Mesenchymal stem cell (in vitro differentiated cells and primary cell): ENCODE results near the gene TMTC4.

Source experiments
- DNase-seq: peaks from one replicate; pipeline ENCODE4 v3.0.0-alpha.2; 2013
- H2AFZ ChIP-seq: one replicate; pipeline ENCODE4 v1.6.1; 2013; ENCODE audit warnings: low read depth, mild to moderate bottlenecking, control low read depth, inconsistent platforms, low read length, moderate library complexity
- H2AK5ac ChIP-seq: 2 replicates; pipeline ENCODE4 v1.6.1; 2013; ENCODE audit warnings: low read length, moderate library complexity, mild to moderate bottlenecking, inconsistent platforms; ENCODE audit not compliant: severe bottlenecking
- H2BK120ac ChIP-seq: one replicate; pipeline ENCODE4 v1.6.1; 2013; ENCODE audit warnings: low read depth, mild to moderate bottlenecking, inconsistent platforms, low read length, moderate library complexity
- H2BK12ac ChIP-seq, 2 experiments: one replicate each; pipeline ENCODE4 v1.6.1; 2013; ENCODE audit warnings: inconsistent platforms in 2 of 2, low read length in 2 of 2, mild to moderate bottlenecking in 2 of 2, moderate library complexity in 2 of 2, control low read depth in 1 of 2
- H2BK15ac ChIP-seq: one replicate; pipeline ENCODE4 v1.6.1; 2013; ENCODE audit warnings: mild to moderate bottlenecking, low read depth, inconsistent platforms; ENCODE audit not compliant: poor library complexity, severe bottlenecking
- H2BK5ac ChIP-seq: 2 replicates; pipeline ENCODE4 v1.6.1; 2013; ENCODE audit warnings: low read depth, mild to moderate bottlenecking, low read length, control low read depth, inconsistent platforms; ENCODE audit not compliant: poor library complexity, severe bottlenecking
- H3K14ac ChIP-seq, 2 experiments: one replicate each; pipeline ENCODE4 v1.6.1; 2013; ENCODE audit warnings: inconsistent platforms in 2 of 2, low read length in 2 of 2, control low read depth in 1 of 2, mild to moderate bottlenecking in 1 of 2, moderate library complexity in 1 of 2
- H3K18ac ChIP-seq, 2 experiments: one replicate each; pipeline ENCODE4 v1.6.1; 2013; ENCODE audit warnings: inconsistent platforms in 2 of 2, low read length in 2 of 2, control low read depth in 1 of 2, low read depth in 1 of 2, mild to moderate bottlenecking in 1 of 2
- H3K23ac ChIP-seq, 2 experiments: one replicate each; pipeline ENCODE4 v1.6.1; 2013; ENCODE audit warnings: inconsistent platforms in 2 of 2, low read length in 2 of 2, mild to moderate bottlenecking in 2 of 2, moderate library complexity in 2 of 2, control low read depth in 1 of 2
- H3K27ac ChIP-seq: 2 replicates; pipeline ENCODE4 v1.5.1; 2013; ENCODE audit warnings: mild to moderate bottlenecking, moderate library complexity, low read length, control low read depth, inconsistent platforms; ENCODE audit not compliant: poor library complexity, severe bottlenecking
- H3K27me3 ChIP-seq, 2 experiments: 2 replicates each; pipeline versions ENCODE4 v1.6.1 to v1.7.0; 2013; ENCODE audit warnings: low read length in 2 of 2, mild to moderate bottlenecking in 2 of 2, moderate library complexity in 2 of 2, control low read depth in 1 of 2, inconsistent platforms in 1 of 2; ENCODE audit not compliant: control insufficient read depth in 1 of 2, insufficient read depth in 1 of 2
- H3K36me3 ChIP-seq, 2 experiments: 2 replicates each; pipeline versions ENCODE4 v1.6.1 to v1.7.0; 2013; ENCODE audit warnings: low read length in 2 of 2, control low read depth in 1 of 2, inconsistent platforms in 1 of 2, low read depth in 1 of 2, mild to moderate bottlenecking in 1 of 2; ENCODE audit not compliant: insufficient read depth in 2 of 2, control insufficient read depth in 1 of 2
- H3K4ac ChIP-seq, 2 experiments: one replicate each; pipeline ENCODE4 v1.6.1; 2013; ENCODE audit warnings: inconsistent platforms in 2 of 2, low read length in 2 of 2, mild to moderate bottlenecking in 2 of 2, moderate library complexity in 2 of 2, control low read depth in 1 of 2, low read depth in 1 of 2
- H3K4me1 ChIP-seq: 2 replicates; pipeline ENCODE4 v1.6.1; 2013; ENCODE audit warnings: low read depth, low read length, control low read depth; ENCODE audit not compliant: control insufficient read depth, insufficient read depth
- H3K4me2 ChIP-seq: 2 replicates; pipeline ENCODE4 v1.6.1; 2013; ENCODE audit warnings: low read length, mild to moderate bottlenecking, inconsistent platforms; ENCODE audit not compliant: poor library complexity, severe bottlenecking
- H3K4me3 ChIP-seq, 2 experiments: 2 replicates each; pipeline versions ENCODE4 v1.5.1 to v1.7.0; 2013; ENCODE audit warnings: low read length in 2 of 2, mild to moderate bottlenecking in 2 of 2, control low read depth in 1 of 2, low read depth in 1 of 2; ENCODE audit not compliant: insufficient read depth in 1 of 2
- H3K79me1 ChIP-seq: replicated peaks from 2 replicates; pipeline ENCODE4 v1.6.1; 2013; ENCODE audit warnings: mild to moderate bottlenecking, control low read depth, low read length, inconsistent platforms; ENCODE audit not compliant: poor library complexity, severe bottlenecking
- H3K9ac ChIP-seq: 2 replicates; pipeline ENCODE4 v1.7.0; 2013; ENCODE audit warnings: mild to moderate bottlenecking, low read length, moderate library complexity
- H3K9me3 ChIP-seq: 2 replicates; pipeline ENCODE4 v1.7.0; 2013; ENCODE audit warnings: mild to moderate bottlenecking, low read length; ENCODE audit not compliant: control insufficient read depth
- H4K8ac ChIP-seq: one replicate; pipeline ENCODE4 v1.6.1; 2013; ENCODE audit warnings: inconsistent platforms, mild to moderate bottlenecking, low read length, moderate library complexity
- H4K91ac ChIP-seq: one replicate; pipeline ENCODE4 v1.6.1; 2013; ENCODE audit warnings: mild to moderate bottlenecking, low read length, inconsistent platforms
- WGBS: methylation state at CpG from one replicate; pipeline ENCODE4 v1.1.7; 2013; ENCODE audit warnings: mixed read lengths; 5-methylcytosine and 5-hydroxymethylcytosine counted together

TMTC4 gene

GRCh38 chr13:100559886-100560285 is 114.7 kb downstream of the TMTC4 start:
- H3K4me2 ChIP-seq = no peak overlapping the region
- H2AFZ ChIP-seq = no peak overlapping the region
- DNase-seq = no peak
- no peak overlapping the region for H3K14ac ChIP-seq
- H3K4me1 ChIP-seq = peaks cover 6% of the 10 kb centered on the region
- no peak overlapping the region for H2BK5ac ChIP-seq
- no peak overlapping the region for H4K8ac ChIP-seq
- H3K4me3 ChIP-seq = no peak overlapping the region
- no peak overlapping the region for H4K91ac ChIP-seq
- H3K27me3 ChIP-seq = no peaks in the 10 kb centered on the region
- H3K23ac ChIP-seq = no peak overlapping the region
- H3K9ac ChIP-seq = no peak overlapping the region
- H3K18ac ChIP-seq = no peak overlapping the region
- no peak overlapping the region for H2BK15ac ChIP-seq
- no peak overlapping the region for H3K27ac ChIP-seq
- H2BK12ac ChIP-seq = no peak overlapping the region
- no peak overlapping the region for H3K4ac ChIP-seq
- 95% methylated on average over 6 of the region's 8 CpGs for WGBS
- H3K79me1 ChIP-seq = peaks cover 2% of the 10 kb centered on the region
- no peaks in the 10 kb centered on the region for H3K36me3 ChIP-seq
- H2AK5ac ChIP-seq = no peak overlapping the region
- no peak overlapping the region for H2BK120ac ChIP-seq
- H3K9me3 ChIP-seq = no peaks in the 10 kb centered on the region
